Measurements from ENCODE around the gene NR1D1. TPM values are rescaled to one million over a fixed set of nuclear protein-coding genes. Genes with fewer than 3 reads are reported as not detected.

Gene NR1D1
- total RNA-seq = 3.6 and 3.9 TPM in 2 replicates

GRCh38 chr17:40100419-40100668 is at the start of gene NR1D1:
TSS of gene NR1D1 (minus strand) at chr17:40100589. CDS start at chr17:40100094, 495 bp downstream.

DNA sequence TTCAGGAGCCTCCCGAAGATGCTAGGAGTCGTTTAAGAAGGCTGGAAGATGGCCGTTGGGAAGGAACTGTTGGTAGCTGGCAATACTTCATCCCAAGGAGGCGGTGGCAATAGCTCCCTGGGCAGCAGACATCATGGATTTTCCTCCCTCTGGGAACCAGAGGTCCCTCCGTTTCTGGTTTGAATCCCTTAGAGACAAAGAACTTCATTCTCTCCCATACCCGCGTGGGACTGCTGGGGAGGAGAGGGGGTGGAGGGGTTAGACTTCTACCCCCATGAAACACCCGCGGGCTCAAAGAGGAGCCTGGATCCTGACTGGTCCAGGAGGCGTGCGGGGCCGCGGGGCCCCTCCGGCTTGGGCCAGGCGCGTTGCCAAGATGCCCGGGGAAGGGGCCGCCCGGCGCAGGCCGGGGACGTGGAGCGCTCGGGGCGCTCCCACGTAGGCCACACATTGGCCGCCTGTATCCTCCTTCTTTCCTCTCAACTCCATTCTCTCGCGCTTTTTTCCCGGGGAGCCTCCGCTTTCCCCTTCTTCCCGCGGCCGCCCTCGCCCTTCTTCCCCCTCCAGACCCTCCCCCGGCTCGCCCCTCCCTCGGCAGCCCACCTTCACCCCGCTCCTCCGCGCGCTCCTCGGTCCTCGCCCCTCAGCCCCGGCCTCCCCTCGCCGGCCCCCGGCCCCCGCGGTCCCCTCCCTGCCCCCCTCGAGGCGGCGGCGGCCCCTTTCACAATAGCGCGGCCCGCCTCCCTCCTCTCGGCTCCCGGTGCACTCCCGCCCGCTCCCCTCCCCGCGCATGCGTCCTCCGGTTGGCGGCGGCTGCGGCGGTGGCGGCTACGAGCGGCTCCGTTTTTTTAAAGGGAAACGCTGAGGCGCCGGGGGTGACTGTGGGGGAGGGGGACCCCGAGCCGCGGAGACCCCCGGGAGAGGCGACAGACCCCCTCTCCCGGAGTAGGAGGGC is 21.1 kb upstream of the NR1D1 start, which contains the start of gene MSL1:
TSS of gene MSL1 (plus strand) at position 791 of the 955 bp plus-strand sequence. CDS start 642 bp downstream, outside the sequence.

GRCh38 chr17:40062329-40063186 is 37.8 kb downstream of the NR1D1 start, which contains the start of gene THRA:
TSS of gene THRA (plus strand) at chr17:40062965. CDS start at chr17:40074489, 11,524 bp downstream.

Other genes starting within 250 kb of the NR1D1 start
- not detected in 2 replicates for gene IKZF3, start 236.3 kb downstream of the NR1D1 start, total RNA-seq
- gene ZPBP2, start 232.4 kb downstream of the NR1D1 start, total RNA-seq = not detected in 2 replicates
- gene GSDMB, start 182.0 kb downstream of the NR1D1 start, total RNA-seq = 3.5 and 3.6 TPM in 2 replicates
- gene ORMDL3, start 173.0 kb downstream of the NR1D1 start, total RNA-seq = 39.1 and 44.0 TPM in 2 replicates
- gene LRRC3C, start 172.9 kb downstream of the NR1D1 start, total RNA-seq = not detected in 2 replicates
- not detected in 2 replicates for gene GSDMA, start 137.6 kb downstream of the NR1D1 start, total RNA-seq
- 105 and 115 TPM in 2 replicates for gene PSMD3, start 119.8 kb downstream of the NR1D1 start, total RNA-seq
- gene CSF3, start 85.1 kb downstream of the NR1D1 start, total RNA-seq = 1.2 and 1.9 TPM in 2 replicates
- 50.5 and 53.1 TPM in 2 replicates for gene MED24, start 46.2 kb downstream of the NR1D1 start, total RNA-seq
- 42.7 and 55.3 TPM in 2 replicates for gene THRA, start 37.6 kb downstream of the NR1D1 start, total RNA-seq
- 66.4 and 75.3 TPM in 2 replicates for gene MSL1, start 21.4 kb upstream of the NR1D1 start, total RNA-seq
- 43.8 and 52.4 TPM in 2 replicates for gene CASC3, start 39.9 kb upstream of the NR1D1 start, total RNA-seq
- gene RAPGEFL1, start 76.9 kb upstream of the NR1D1 start, total RNA-seq = 1.1 and 4.2 TPM in 2 replicates
- gene WIPF2, start 118.7 kb upstream of the NR1D1 start, total RNA-seq = 9.5 and 10.4 TPM in 2 replicates
- gene CDC6, start 187.3 kb upstream of the NR1D1 start, total RNA-seq = 2.3 and 2.9 TPM in 2 replicates
- gene RARA, start 208.6 kb upstream of the NR1D1 start, total RNA-seq = 25.0 and 27.6 TPM in 2 replicates